HL-60 (cell line): ENCODE results near the gene CBLB.
"Not testable (repeated sequence)": the region's sequence is repeated elsewhere in the genome, so short reads cannot be mapped to it uniquely, and the experiment has no call there.

Experiments
- CTCF ChIP-seq: IDR thresholded peaks from one replicate; pipeline ENCODE4 v1.5.1; 2011; ENCODE audit warnings: low read length, control low read depth, inconsistent platforms; ENCODE audit not compliant: insufficient read depth
- POLR2AphosphoS5 ChIP-seq: IDR thresholded peaks from 2 replicates; pipeline ENCODE4 v1.6.1; 2012; ENCODE audit warnings: low read depth
- SPI1 ChIP-seq: IDR thresholded peaks from 2 replicates; pipeline ENCODE4 v1.6.1; 2012; ENCODE audit warnings: low read depth, mild to moderate bottlenecking, borderline replicate concordance

- TF ChIP-seq CTCF, SPI1, POLR2AphosphoS5: not testable (repeated sequence)
These were observed 53.5 kb downstream of the CBLB start for GRCh38 chr3:105815331-105815730.
